ENCODE data around the gene TRIM62.

GRCh38 chr1:33168556-33169289 lies 13.1 kb downstream of the TRIM62 start:
- TF ChIP-seq CTCF (IDR thresholded peaks at IDR 0.05) (no peak), POLR2A (IDR thresholded peaks at IDR 0.05) (no peak)

All from Peyer's patch (tissue), 4 donors.